Measurements from ENCODE around the gene FCN3.

Gene FCN3

DNA sequence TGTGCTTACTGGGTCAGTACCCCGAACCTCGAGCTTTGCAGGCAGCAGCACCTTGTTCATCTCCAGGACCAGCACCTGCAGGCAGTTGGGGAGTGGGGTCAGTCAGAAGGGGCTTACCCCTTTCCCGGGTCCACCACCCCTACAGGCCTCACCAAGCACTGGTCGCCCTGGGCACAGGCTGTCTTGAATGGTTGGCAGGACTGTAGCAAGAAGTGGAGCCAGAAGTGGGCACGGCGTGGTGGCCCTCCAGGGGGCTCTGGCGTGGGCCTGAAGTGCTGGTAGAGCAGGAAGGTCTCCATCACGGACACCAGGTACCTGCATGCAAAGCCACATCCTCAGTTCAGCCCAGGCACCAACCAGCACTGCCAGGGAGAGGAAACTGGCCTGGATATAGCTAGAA is 13.1 kb downstream of the FCN3 start:
- no peak for DNase-seq
- peak overlapping the region; percentile 75 for H3K4me3 Mint-ChIP-seq
- peaks cover 5% of the 10 kb centered on the region for H3K36me3 Mint-ChIP-seq (ENCODE audit: low read depth)
- H3K9me3 Mint-ChIP-seq = no peaks in the 10 kb centered on the region
- H3K4me1 Mint-ChIP-seq = peaks cover 64% of the 10 kb centered on the region
- H3K27ac Mint-ChIP-seq = no peak overlapping the region
- peaks cover 40% of the 10 kb centered on the region for H3K27me3 Mint-ChIP-seq (ENCODE audit: low read depth, poor library complexity)
- no peak for TF ChIP-seq CTCF (IDR thresholded peaks at IDR 0.05)

DNA sequence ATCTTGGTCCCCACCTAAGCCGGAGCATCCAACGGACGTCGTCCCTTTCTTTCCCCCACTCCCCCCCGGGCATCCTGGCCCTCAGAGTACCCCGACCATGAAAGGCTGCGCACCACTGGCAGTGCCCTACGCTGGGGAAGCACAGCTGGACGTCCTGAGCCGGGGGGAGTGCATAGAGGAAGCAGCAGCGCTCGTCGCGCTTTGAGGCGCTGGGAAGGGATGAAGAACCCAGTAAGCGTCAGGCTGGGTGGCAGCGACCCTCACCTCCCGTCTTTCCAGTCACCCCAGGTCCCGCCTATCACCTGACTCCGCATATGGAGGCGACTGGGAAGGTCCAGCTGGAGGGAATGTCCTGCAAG is 13.6 kb downstream of the FCN3 start:
- Mint-ChIP-seq H3K36me3 (ENCODE audit: low read depth) (peaks cover 5% of the 10 kb centered on the region), H3K27me3 (ENCODE audit: low read depth, poor library complexity) (peaks cover 40% of the 10 kb centered on the region), H3K4me1 (peaks cover 64% of the 10 kb centered on the region), H3K4me3 (peak overlapping the region; percentile 75), H3K27ac (no peak overlapping the region), H3K9me3 (no peaks in the 10 kb centered on the region)
- TF ChIP-seq CTCF (IDR thresholded peaks at IDR 0.05) = no peak
- no peak for DNase-seq

- Mint-ChIP-seq H3K9me3 (no peaks in the 10 kb centered on the region), H3K4me3 (peak overlapping the region; percentile 75), H3K36me3 (ENCODE audit: low read depth) (peaks cover 9% of the 10 kb centered on the region), H3K27ac (no peak overlapping the region), H3K27me3 (ENCODE audit: low read depth, poor library complexity) (peaks cover 40% of the 10 kb centered on the region), H3K4me1 (peaks cover 63% of the 10 kb centered on the region)
- DNase-seq = peak; percentile 59
- TF ChIP-seq CTCF (IDR thresholded peaks at IDR 0.05) = no peak
Measured at GRCh38 chr1:27360159-27361043, 14.2 kb downstream of the FCN3 start.

GRCh38 chr1:27359822-27360158 is 14.8 kb downstream of the FCN3 start:
- H3K4me3 Mint-ChIP-seq = peak overlapping the region; percentile 75
- peaks cover 61% of the 10 kb centered on the region for H3K4me1 Mint-ChIP-seq
- peaks cover 10% of the 10 kb centered on the region for H3K36me3 Mint-ChIP-seq (ENCODE audit: low read depth)
- H3K27ac Mint-ChIP-seq = no peak overlapping the region
- no peak for DNase-seq
- peaks cover 45% of the 10 kb centered on the region for H3K27me3 Mint-ChIP-seq (ENCODE audit: low read depth, poor library complexity)
- no peak for TF ChIP-seq CTCF (IDR thresholded peaks at IDR 0.05)
- no peaks in the 10 kb centered on the region for H3K9me3 Mint-ChIP-seq

- peaks cover 42% of the 10 kb centered on the region for H3K27me3 Mint-ChIP-seq (ENCODE audit: low read depth, poor library complexity)
- peaks cover 54% of the 10 kb centered on the region for H3K4me1 Mint-ChIP-seq
Measured at GRCh38 chr1:27358928-27359313, 15.7 kb downstream of the FCN3 start.

More at GRCh38 chr1:27358928-27359313, 15.7 kb downstream of the FCN3 start:
- Mint-ChIP-seq H3K36me3 (ENCODE audit: low read depth) (peaks cover 10% of the 10 kb centered on the region), H3K4me3 (peak overlapping the region; percentile 3), H3K9me3 (no peaks in the 10 kb centered on the region), H3K27ac (no peak overlapping the region)
- TF ChIP-seq CTCF (IDR thresholded peaks at IDR 0.05) = no peak
- no peak for DNase-seq

All from nephron progenitor cell (in vitro differentiated cells).